HepG2 (cell line): Measurements from ENCODE around the gene CRABP1.

Experiments used
- EZH2 ChIP-seq: conservative IDR thresholded peaks from 2 replicates; pipeline ENCODE4 v1.6.1; 2012; ENCODE audit warnings: mild to moderate bottlenecking, low read depth, low read length, moderate library complexity
- FOSL2 ChIP-seq: sonication (generic); formaldehyde crosslinking; IDR thresholded peaks from 2 replicates; pipeline ENCODE4 v1.4.0; 2020; ENCODE audit warnings: missing genetic modification reagents
- HDAC2 ChIP-seq: sonication (generic); formaldehyde crosslinking; IDR thresholded peaks from 2 replicates; pipeline ENCODE4 v1.4.0; 2020; ENCODE audit warnings: missing genetic modification reagents
- NR2C2 ChIP-seq: sonication (generic); formaldehyde crosslinking; IDR thresholded peaks from 2 replicates; pipeline ENCODE4 v1.4.0; 2020; ENCODE audit warnings: missing genetic modification reagents, mild to moderate bottlenecking, moderate library complexity, borderline replicate concordance
- POLR2AphosphoS5 ChIP-seq: IDR thresholded peaks from 2 replicates; pipeline ENCODE4 v1.6.1; 2012; ENCODE audit warnings: low read depth, low read length
- TBL1XR1 ChIP-seq: fragments of 150-350 bp; IDR thresholded peaks from 2 replicates; pipeline ENCODE4 v1.6.1; 2014; ENCODE audit warnings: borderline replicate concordance, low read length; ENCODE audit not compliant: partially characterized antibody
- TBP ChIP-seq: sonication (generic); formaldehyde crosslinking; IDR thresholded peaks from 2 replicates; pipeline ENCODE4 v1.5.0; 2020; ENCODE audit warnings: missing genetic modification reagents
- YY1 ChIP-seq: IDR thresholded peaks from 2 replicates; pipeline ENCODE4 v1.6.1; 2011; ENCODE audit warnings: low read length, low read depth, moderate library complexity, mild to moderate bottlenecking; ENCODE audit not compliant: insufficient read depth, insufficient replicate concordance
- ZNF567 ChIP-seq: sonication (generic); formaldehyde crosslinking; IDR thresholded peaks from 2 replicates; pipeline ENCODE4 v1.8.1; 2023; ENCODE audit warnings: mild to moderate bottlenecking, missing genetic modification reagents, borderline replicate concordance
- TF ChIP-seq, protein P1 (sequence below): sonication (generic); formaldehyde crosslinking; IDR thresholded peaks from 2 replicates; pipeline ENCODE4 v1.4.0; 2020; ENCODE audit warnings: mild to moderate bottlenecking, missing genetic modification reagents, borderline replicate concordance
- TF ChIP-seq, protein P2 (sequence below): sonication (generic); formaldehyde crosslinking; IDR thresholded peaks from 2 replicates; pipeline ENCODE4 v1.4.0; 2020; ENCODE audit warnings: low read depth, mild to moderate bottlenecking, missing genetic modification reagents
- TF ChIP-seq, protein P3 (sequence below): sonication (generic); formaldehyde crosslinking; IDR thresholded peaks from 2 replicates; pipeline ENCODE4 v1.5.0; 2020; ENCODE audit warnings: mild to moderate bottlenecking, missing genetic modification reagents, moderate library complexity

DNA sequence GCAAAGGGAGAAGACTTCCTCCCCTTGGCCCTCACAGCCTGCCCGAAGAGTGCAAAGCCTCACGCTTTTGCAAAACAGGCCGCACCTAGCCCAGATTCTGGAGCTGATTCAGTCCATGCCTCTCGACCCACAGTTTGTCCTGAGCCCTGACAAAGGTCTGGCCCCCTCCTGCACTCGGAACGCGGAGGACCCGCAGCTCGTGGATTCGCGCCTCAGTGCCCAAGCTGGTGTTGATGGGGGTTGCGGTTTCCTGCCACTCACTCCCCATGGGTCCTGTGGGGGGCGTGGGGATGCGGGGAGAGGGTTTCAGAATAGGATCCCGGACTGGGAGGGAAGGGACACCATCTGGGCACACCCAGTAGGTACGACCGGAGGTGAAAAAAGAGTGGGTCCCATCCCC, 594 bp upstream of the CRABP1 start:
- no peak for TF ChIP-seq EZH2
- no peak for TF ChIP-seq HDAC2 (CRISPR knock-in tag)
- TF ChIP-seq, protein P1, sequence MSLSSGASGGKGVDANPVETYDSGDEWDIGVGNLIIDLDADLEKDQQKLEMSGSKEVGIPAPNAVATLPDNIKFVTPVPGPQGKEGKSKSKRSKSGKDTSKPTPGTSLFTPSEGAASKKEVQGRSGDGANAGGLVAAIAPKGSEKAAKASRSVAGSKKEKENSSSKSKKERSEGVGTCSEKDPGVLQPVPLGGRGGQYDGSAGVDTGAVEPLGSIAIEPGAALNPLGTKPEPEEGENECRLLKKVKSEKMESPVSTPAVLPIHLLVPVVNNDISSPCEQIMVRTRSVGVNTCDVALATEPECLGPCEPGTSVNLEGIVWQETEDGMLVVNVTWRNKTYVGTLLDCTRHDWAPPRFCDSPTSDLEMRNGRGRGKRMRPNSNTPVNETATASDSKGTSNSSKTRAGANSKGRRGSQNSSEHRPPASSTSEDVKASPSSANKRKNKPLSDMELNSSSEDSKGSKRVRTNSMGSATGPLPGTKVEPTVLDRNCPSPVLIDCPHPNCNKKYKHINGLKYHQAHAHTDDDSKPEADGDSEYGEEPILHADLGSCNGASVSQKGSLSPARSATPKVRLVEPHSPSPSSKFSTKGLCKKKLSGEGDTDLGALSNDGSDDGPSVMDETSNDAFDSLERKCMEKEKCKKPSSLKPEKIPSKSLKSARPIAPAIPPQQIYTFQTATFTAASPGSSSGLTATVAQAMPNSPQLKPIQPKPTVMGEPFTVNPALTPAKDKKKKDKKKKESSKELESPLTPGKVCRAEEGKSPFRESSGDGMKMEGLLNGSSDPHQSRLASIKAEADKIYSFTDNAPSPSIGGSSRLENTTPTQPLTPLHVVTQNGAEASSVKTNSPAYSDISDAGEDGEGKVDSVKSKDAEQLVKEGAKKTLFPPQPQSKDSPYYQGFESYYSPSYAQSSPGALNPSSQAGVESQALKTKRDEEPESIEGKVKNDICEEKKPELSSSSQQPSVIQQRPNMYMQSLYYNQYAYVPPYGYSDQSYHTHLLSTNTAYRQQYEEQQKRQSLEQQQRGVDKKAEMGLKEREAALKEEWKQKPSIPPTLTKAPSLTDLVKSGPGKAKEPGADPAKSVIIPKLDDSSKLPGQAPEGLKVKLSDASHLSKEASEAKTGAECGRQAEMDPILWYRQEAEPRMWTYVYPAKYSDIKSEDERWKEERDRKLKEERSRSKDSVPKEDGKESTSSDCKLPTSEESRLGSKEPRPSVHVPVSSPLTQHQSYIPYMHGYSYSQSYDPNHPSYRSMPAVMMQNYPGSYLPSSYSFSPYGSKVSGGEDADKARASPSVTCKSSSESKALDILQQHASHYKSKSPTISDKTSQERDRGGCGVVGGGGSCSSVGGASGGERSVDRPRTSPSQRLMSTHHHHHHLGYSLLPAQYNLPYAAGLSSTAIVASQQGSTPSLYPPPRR (CRISPR knock-in tag), result no peak
- TF ChIP-seq, protein P2, sequence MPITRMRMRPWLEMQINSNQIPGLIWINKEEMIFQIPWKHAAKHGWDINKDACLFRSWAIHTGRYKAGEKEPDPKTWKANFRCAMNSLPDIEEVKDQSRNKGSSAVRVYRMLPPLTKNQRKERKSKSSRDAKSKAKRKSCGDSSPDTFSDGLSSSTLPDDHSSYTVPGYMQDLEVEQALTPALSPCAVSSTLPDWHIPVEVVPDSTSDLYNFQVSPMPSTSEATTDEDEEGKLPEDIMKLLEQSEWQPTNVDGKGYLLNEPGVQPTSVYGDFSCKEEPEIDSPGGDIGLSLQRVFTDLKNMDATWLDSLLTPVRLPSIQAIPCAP (CRISPR knock-in tag), result no peak
- no peak for TF ChIP-seq TBP
- TF ChIP-seq, protein P3, sequence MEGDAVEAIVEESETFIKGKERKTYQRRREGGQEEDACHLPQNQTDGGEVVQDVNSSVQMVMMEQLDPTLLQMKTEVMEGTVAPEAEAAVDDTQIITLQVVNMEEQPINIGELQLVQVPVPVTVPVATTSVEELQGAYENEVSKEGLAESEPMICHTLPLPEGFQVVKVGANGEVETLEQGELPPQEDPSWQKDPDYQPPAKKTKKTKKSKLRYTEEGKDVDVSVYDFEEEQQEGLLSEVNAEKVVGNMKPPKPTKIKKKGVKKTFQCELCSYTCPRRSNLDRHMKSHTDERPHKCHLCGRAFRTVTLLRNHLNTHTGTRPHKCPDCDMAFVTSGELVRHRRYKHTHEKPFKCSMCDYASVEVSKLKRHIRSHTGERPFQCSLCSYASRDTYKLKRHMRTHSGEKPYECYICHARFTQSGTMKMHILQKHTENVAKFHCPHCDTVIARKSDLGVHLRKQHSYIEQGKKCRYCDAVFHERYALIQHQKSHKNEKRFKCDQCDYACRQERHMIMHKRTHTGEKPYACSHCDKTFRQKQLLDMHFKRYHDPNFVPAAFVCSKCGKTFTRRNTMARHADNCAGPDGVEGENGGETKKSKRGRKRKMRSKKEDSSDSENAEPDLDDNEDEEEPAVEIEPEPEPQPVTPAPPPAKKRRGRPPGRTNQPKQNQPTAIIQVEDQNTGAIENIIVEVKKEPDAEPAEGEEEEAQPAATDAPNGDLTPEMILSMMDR (CRISPR knock-in tag), result no peak
- TF ChIP-seq NR2C2 (CRISPR knock-in tag), result no peak
- TF ChIP-seq TBL1XR1, result no peak
- no peak for TF ChIP-seq FOSL2 (CRISPR knock-in tag)
- TF ChIP-seq POLR2AphosphoS5, result no peak
- TF ChIP-seq ZNF567 (CRISPR knock-in tag), result no peak
- no peak for TF ChIP-seq YY1
